Measurements from ENCODE around the gene ADI1.
A peak's percentile ranks its signal among the peaks of the same experiment; 100 is the strongest.

The ADI1 gene, protein sequence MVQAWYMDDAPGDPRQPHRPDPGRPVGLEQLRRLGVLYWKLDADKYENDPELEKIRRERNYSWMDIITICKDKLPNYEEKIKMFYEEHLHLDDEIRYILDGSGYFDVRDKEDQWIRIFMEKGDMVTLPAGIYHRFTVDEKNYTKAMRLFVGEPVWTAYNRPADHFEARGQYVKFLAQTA

DNA sequence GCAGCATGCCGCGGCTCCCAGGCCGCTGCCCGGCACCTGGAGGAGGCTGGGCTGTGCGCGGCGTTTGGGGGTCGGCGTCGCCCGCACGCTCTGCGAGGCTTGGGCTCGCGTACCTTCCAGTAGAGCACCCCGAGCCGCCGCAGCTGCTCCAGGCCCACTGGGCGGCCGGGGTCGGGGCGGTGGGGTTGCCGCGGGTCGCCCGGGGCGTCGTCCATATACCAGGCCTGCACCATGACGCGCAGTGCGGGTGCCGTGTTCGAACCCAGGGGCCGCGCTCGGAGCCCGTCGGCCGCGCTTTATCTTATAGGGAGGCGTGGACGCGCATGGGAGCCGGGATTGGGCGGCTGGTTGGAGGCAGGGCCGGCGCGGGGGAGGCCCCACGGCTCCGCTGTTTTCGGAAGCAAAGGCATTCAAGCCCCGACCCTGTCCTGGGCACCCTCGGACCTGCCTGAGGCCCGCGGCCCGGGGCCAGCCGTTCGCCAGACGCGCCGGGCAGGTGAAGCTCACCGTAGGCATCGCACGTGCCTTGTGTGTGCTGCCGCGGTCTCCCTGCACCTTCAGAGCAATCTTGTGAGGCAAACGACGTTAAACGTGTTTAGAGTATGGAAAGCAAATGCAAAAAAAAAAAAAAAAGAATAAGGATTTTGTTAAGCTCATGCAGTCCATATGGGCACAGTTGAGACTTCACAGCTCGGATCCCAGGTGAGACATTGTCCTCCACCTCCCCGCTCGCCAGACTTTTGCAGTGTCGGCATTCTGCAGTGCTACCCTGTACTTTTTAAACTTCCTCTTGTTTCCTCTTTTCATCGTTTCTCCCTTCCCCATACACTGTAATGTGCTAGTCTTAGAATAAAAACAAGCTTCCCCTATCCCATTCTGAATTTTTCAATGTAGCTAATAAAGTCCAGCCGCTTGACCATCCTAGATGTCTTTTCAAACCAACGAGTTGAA is at the start of gene ADI1:
Gene ADI1 (minus strand): TSS at position 277 of the 951 bp plus-strand sequence. CDS start 44 bp downstream, at position 233.
- peak; percentile 85 for DNase-seq

DNA sequence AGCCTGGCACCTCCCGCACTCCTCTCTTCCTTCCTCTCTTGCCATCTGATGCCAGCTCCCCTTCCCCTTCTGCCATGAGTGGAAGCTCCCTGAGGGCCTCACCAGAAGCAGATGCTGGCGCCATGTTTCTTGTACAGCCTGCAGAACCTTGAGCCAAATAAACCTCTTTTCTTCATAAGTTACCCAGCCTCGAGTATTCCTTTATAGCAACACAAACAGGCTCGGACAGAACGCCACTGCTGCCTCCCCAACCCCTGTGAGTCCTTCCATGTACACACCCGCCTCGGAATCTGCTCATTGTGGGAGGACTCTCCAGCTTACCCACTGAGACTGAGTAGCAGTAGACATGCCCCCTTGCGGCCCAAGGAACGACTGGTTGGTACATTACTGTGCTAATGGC is 47.5 kb upstream of the ADI1 start:
- DNase-seq: no peak

DNA sequence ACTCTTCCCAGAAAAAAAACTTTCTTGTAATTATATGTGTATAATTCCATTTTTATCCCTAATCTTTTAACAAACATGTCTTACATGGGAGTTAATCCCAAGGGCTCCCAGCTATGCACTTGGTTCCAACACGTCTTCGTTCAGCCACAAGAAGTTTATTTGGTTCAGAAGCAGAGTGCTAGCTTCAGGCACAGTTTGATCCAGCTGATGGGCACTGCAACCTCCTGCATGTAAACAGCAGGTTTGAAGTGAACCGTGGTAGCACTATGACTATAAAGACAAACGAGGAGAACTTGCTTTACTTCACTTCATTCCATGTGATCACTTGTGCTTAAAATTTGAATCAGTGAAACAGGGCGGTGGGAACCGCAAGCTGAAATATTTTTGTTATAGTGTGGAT is 45.8 kb upstream of the ADI1 start:
- no peak for DNase-seq

DNA sequence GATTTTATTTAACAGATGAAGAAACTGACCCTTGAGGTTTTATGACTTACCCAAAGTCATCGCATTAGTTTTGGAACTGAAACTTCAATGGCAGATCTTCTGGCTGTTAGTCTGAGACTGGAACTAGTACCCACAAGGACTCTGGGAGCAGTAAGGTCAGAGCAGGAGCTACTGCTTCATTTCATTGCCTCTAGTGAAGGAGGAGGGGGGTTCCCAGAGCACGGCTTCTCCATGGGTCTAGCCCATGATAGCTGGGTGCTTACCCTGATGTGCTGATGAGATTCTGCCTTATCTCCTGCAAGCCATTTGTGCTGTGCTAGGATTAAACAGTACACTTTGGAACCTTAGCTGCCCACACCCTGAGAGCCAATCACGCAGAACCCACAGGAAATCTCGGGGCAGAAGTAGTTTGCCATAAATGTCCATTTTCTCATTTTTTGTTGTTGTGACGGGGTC is 44.2 kb upstream of the ADI1 start:
- DNase-seq: no peak

DNA sequence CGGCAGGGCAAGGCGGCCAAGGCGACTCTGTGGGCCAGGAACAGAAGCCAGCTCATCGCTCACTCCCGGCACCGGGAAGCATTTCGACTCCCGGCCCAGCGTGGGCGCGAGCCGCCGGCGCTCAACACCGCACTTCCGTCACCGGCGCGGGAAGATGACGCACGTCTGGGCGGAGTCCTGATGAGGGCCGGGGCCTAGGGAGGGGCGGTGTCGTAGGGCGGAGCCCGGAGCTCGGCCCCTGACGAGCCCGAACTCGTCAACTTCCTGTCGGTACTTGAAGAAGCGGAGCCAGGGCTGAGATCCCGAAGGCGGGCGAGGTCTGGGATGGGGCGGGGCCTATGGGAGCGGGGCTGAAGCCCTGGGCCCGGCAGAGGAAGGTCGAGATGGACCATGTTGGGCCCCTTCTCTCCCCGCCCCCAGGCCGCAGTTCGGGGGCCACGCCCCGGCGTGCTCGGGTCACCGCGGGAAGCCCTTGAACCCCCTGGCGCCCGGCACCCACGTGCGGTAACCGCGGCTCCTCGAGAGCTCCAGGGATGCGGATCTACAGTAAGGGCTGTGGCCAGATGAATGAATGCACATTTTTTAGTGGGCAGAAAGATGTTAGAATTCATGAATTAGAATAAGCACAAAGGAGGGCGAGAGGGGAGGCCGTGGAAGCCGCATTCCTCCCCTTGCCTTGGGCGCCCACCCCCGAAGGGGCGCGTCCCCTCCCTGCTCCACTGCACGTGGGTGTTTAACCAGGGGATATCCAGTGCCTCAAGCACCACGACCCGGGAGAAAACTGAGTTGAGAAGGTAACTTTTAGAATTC is 39.1 kb upstream of the ADI1 start, which contains the start of gene RNASEH1:
Gene RNASEH1 (minus strand): TSS at position 129 of the 810 bp plus-strand sequence. CDS start 73 bp downstream, at position 56.
- peak; percentile 99 for DNase-seq

DNA sequence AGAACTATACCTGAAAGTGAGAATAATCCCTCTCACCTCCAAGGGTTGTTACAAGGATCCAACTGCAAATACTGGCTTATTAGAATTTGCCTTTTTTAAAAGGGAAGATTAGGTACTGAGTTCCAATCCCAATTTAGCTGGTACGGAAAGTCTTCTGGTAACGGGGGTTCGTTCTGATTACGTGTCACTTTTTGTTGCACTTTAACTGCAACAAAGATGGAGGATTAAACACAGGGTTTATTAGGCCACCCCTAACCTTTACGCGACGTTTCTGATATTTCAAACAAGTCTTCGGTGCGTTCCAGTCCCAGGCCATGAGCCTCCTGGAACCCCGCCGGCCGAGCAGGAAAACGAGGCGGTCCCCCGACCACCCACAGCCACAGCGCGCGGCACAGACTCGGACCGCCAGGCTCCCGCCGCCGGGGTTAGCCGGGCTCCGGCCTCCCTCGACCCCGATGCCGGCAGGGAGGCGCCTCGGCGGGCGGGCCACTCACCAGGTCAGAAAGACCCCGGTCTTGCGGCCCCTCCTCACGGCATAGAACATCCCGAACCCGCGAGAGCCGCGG is 38.4 kb upstream of the ADI1 start:
- no peak for DNase-seq

DNA sequence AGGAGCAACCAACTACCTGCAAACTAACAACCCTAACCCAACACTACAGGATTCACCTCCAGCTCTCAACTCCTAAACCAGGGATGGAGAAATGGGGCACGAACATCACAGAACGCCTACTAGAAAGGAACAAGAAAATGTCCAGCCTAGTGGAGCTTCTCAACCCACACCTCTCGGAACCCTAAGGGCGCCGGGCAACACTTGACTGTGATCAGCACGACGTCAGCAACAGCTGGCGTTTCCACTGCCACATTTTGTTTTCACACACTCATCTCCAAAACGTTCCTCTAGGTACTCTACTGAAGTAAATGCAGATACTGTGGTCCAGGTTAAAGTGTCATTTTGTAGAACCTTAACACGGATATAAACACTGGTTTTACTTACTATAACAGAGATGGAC is 34.6 kb upstream of the ADI1 start:
- no peak for DNase-seq

DNA sequence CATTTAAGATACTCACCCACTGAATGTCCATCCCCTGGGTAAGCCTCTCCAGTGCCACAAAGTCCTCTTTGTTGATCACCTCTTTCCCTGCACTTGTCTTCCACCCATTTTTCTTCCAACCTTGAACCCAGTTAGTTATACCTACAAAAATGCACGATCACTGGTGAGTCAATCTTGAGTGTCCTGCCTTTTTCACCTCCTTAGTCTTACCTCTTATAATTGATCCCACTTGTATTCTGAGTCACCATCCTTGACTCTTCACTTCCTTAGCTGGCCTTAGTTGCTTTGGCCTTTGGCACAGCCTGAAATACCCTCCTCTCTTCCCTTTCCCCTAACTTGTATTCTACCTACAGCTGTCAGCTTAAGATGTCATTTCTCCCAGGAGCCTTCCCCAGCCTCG is 28.6 kb upstream of the ADI1 start:
- no peak for DNase-seq

DNA sequence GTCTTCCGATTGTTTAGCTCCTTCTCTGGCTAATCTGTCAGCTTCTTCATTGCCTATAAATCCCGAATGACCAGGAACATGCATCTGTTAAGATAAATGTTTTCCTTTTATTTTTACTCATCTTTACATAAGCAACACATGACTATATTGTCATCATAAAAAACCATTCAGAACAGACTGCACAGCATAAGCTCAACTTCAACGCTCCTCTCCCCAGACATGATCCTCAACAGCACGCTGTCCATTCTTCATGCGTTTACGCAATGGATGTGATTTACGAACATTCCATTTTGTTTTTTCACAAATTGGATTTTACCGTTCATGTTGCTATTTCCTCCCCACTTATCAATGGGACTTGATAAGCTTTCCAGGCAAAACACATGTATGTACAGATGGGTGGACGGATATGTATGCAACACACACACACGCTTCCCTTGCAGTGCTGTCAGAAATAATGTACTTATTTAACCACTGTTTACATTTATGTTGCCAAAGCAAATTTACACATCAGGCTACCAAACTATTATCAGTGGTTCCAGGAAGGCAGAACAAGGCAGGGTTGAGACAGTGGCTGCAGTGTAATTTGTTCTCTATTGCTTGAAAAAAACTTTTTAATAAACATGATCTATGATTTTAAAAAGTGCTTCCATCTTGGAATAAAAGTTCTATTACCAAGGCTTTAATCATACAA is 26.6 kb upstream of the ADI1 start:
- DNase-seq: no peak

DNA sequence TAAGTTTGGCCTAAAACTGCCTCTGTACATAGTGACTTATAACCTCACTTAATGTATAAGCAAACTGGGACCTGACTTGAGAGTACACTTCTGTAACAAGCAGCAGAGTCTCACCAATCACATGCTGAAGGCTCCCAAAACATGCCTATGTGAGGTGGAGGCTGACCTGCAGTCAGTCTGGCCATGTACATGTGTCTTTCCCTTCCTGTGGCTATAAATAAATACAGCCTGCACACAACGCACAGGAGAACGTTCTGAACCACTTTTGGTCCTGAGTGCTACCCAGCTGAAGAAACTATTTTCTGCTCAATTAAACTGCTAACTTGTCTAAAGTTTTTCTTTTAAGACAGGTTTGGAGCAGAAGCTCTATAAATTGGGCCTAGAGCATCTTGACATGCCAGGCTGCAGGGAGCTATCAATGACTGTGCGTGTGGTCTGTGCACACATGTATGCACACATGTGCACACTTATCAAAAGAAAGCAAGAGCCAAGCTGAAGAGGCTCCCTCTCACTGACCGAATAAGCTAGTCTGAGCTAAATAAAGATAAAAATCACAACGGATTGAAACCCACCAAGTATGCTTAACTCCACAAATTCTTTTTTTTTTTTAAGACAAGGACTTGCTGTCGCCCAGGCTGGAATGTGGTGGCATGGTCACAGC is 23.8 kb upstream of the ADI1 start:
- no peak for DNase-seq

DNA sequence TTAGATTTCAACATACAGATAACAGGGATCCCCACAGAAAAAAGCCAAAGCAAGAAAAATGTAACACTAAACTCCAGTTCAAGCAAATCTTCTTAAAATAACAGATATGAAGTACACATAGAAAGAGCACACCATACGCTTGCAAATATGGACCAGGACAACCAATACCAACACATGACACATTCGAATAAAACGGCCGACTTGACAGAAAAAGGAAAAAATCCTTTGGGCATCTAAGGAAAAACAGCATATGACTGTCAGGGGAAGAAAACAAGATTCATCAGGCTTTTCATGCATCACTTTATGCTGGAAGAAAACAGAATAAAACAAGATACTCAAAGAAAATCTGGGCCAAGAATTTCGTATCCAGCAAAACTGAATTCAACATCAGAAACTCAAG is 22.8 kb upstream of the ADI1 start:
- DNase-seq: no peak

DNA sequence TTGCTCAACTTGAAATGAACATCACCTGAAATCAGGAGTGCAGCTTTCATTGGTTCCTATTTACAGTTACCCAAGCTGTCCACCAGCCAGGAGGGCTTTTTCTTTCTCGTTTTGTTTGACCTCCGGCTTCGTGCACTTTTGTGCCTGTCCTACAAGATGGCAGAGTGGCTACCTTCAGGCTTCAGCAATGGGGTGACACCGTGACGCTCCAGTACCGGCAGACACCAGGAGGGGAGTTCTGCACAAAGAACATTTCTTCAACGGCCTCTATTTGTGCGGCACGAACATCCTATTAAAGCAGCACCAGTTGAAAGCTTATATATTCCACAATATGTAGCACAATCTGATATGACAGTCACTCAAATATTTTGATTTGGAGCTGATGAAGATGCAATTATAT is 20.5 kb upstream of the ADI1 start:
- DNase-seq: no peak

DNA sequence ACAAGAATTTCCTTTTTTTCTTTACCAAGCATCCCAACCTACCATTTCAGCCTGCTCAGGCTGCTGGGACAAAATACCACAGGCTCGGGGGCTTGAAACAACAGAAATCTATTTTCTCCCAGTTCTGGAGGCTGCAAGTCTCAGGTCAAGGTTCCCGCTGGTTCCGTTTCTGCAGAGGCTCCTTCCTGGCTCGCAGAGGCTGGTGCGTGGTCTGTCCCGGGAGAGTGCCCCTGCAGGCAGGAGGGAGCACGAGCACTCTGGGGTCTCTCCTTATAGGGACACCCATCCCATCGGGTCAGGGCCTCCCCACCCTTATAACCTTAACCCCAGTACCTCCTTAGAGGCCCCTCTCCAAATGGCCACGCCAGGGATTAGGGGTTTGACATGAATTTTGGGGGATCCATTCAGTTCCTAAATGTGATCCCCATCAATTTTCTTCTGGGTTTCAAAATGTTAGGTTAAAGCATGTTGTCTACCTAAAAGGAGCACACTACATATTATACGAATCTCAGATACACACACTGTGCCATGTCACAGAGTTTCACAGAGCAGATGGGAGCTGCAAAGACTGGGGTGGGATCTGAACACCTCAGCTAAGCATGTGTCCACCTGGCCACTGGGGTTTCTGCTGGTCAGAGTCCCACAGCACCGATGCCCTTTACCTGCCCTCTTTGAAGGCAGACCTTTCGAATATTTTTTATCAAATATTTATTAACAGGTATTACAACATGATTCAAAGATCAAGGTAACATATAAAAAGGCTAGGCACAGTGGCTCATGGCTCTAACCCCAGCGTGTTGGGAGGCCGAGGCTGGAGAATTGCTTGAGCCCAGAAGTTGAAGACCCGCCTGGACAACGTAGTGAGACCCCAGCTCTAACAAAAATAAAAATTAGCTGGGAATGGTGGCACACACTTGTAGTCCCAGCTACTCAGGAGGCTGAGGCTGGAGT is 17.6 kb upstream of the ADI1 start:
- DNase-seq: no peak

DNA sequence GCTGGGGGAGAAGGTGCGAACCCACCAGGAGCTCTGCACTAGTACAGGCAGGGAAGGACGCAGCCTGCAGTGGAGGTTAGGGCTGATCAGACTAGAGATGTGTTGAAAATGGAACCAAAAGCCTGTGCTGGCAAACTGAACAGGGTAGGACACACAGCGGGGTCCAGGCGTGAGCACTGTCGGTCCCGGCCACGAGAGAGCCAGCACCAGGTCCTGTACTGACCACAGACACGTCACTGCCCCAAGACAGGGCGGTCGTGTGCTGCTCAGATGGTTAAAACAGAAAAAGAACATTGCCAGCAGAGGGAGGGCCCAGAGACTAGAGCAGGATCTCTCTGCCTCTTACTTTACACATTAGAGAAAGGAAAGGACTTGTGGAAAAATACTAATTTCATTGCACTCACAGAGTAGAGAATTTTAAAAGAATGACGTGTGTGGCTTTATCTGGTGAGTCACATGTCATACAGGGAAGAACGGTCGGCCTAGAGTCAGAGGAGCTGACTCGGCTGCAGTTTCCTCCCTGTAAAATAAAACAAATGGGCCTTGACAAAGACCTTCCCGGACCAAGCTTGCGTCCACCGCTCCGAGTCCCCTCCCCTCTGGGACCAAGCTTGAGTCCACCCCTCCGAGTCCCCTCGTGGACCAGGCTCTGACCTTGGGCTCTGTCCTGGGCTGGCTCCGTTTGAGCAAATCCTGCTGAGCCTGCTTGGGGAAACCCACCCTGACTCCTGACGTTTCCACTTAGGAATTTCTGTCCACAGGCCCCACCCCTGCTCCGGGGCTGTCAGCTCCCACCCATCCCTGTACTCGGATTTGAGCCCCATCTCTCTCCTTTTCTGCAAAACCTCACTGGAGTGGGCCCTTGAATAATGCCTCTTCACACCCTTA is 16.7 kb upstream of the ADI1 start:
- DNase-seq: no peak

DNA sequence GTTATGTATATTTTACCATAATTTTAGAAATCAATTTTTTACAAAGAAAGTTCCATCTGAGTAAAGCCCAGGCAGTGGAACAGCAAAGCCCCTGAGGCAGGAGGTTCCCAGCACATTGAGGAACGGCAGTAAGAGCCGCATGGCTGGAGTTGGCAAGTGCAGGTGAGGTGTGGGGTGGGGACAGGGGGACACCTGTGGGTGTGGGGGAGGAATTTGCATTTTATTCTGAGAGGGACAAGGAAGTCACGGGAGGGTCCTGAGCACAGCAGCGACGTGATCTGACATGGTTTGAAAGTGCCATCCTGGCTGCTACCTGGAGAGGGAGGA is 16.1 kb upstream of the ADI1 start:
- no peak for DNase-seq

DNA sequence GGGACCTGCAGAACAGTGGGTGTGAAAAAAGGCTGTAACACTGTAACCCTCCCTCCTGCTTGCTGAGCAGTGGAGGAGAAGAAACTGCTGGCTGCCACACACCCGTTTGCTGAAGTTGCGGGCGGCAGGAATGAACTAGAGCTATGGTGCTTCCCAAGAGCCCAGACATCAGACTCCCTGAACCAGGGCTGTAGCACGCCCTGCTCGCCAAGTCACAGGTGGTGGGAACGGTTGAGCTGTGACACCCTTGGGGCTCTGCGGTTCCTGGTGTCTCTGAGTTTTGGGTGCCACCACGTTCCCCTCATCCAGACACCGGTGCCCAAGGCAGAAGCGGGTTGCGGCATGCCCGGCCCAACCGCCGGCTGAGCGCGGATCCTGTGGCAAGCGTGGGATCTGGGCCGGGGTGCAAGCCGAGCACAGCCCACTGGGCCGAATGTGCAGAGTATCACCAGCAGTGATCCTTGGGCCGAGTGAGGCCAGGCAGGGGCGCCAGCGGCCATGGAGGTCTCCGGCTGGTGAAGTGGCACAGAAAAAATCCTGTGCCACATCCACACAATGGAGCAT is 15.0 kb upstream of the ADI1 start:
- no peak for DNase-seq

DNA sequence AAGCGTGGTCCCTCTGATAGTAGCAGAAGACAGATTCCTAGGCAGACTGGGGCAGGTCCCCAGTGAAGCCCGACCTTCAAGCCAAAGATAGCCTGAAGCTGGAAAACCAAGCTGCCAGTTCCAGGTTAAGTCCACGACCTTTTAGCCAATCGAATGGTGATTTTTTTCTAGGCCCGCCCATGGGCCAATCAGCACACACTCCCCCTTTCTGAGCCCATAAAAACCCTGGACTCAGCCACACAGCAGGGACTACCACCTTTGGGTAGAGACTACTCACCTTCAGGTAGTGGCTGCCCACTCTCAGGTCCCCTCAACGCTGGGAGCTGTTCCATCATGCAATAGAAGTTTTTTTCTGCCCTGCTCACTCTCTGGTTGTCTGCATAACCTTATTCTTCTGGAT is 14.5 kb upstream of the ADI1 start:
- no peak for DNase-seq

DNA sequence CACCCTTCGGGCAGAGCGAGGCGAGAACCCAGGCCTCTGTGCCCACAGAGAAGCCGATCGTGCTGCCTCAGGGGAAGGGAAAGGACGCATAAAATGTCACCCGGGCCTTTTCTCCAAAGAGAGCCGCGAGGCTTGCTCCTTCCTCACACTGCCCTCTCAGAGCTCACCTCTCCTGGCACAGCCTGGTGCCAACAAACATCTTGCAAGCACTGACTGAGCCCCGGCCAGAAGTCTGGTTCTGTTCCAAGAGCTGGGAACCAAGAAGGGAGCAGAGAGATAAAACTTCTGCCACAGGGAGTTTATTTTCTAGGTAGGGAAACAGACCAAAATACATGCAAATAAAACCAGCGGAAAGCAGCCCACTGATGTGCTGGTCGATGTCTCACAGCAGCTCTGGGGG is 13.6 kb upstream of the ADI1 start:
- DNase-seq: no peak

DNA sequence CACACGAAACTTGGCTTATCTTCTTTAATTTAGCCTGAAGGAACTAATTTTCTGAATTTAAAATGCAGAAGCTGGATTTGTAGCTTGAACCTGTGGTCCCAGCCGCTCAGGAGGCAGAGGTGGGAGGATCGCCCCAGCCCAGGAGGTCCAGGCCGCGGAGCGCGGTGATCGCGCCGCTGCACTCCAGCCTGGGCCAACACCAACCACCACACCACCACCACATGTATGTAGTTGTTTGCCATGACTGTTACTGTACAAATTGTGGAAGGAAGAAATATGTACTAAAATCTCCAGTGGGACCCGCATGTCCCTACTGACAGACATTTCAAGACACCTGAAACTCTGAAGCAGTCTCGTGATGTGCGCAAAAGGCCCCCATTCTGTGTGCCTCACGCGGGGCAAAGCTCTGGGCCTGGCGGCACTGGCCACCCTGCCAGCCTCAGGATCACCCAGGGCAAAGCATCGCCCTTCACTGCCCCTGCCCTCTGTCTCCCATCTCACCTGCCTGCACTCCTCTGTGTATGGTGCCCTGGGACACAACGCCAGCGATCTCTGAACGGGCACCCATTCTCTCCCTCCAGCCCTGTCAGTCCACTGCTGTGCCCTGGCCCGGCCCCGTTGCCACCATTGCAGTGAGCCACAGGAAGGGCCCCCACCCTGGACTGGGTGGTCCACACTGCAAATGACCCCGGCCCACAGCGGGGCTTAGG is 10.1 kb upstream of the ADI1 start:
- DNase-seq: no peak

Data from activated CD4-positive, alpha-beta T cell treated with anti-CD3 and anti-CD28 coated beads, Interleukin-2, amount 50 U/mL, for 16 hours (primary cell).